Activated CD8-positive, alpha-beta memory T cell treated with anti-CD3 and anti-CD28 coated beads, Interleukin-2, amount 10 ng/mL, durations not matched to agents 7 days and 5 days (primary cell): ENCODE measurements around the gene FUOM. TPM values are rescaled to one million over a fixed set of nuclear protein-coding genes. Genes with fewer than 3 reads are reported as not detected.

Experiments
- ATAC-seq: fragments of 150-1000 bp; cut with Tn5 transposase; one replicate; pipeline ENCODE4 v1.10.0; 2021; ENCODE audit warnings: moderate library complexity
- CTCF ChIA-PET: fragments of 350-600 bp; sonication (Branson Sonifier 250); formaldehyde crosslinking; loops from one replicate; lab custom pipeline; 2021; ENCODE audit warnings: antibody characterized with exemption; lab: Charles Lee
- DNase-seq: peaks from one replicate; pipeline ENCODE4 v3.0.0-alpha.2; 2020
- H3K27ac Mint-ChIP-seq: one replicate; pipeline ENCODE4 v1.8.0; 2021; ENCODE audit warnings: mild to moderate bottlenecking, mixed read lengths
- H3K27me3 Mint-ChIP-seq: one replicate; pipeline ENCODE4 v1.8.0; 2021; ENCODE audit warnings: mixed read lengths
- H3K36me3 Mint-ChIP-seq: one replicate; pipeline ENCODE4 v1.8.0; 2021; ENCODE audit warnings: mild to moderate bottlenecking, mixed read lengths
- H3K4me1 Mint-ChIP-seq: one replicate; pipeline ENCODE4 v1.8.0; 2021; ENCODE audit warnings: mixed read lengths
- H3K4me3 Mint-ChIP-seq: one replicate; pipeline ENCODE4 v1.8.0; 2021; ENCODE audit warnings: mild to moderate bottlenecking, moderate library complexity, mixed read lengths
- H3K9me3 Mint-ChIP-seq: one replicate; pipeline ENCODE4 v1.8.0; 2022; ENCODE audit warnings: low read depth, mixed read lengths
- total RNA-seq, 2 experiments: library from RNA; stranded (reverse); gene quantifications; one replicate each; pipeline ENCODE4 v1.2.3, GENCODE V29; 2021

The FUOM gene
- total RNA-seq, 2 experiments from 2014 or later = 9.1 to 13.1 TPM

DNA sequence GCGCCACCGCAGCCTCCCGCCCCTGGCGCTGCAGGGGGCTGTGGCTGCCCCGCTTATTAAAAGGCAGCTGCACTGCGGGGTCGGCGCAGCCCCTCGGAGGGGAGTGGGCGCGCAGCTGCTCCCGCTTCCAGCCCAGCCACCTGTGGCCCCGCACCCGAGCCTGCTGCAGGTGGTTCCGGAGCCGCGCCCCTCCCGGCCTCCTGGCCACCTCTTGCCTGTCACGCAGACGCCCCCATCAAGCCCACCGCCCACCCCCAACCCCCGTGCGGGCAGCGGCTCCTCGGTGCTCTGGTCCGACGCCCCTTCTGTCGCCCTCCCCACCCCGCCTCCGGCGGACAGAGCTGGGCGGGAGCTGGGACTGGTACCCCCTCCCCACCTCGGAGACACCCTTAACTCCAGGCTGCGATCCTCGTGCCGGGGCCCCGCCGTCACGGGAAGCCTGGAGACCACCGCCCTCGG lies 21.7 kb downstream of the FUOM start:
- Mint-ChIP-seq H3K27ac (no peak overlapping the region), H3K27me3 (peaks cover 36% of the 10 kb centered on the region), H3K36me3 (no peaks in the 10 kb centered on the region), H3K4me3 (no peak overlapping the region), H3K9me3 (no peaks in the 10 kb centered on the region), H3K4me1 (peaks cover 7% of the 10 kb centered on the region)
- CTCF ChIA-PET = interaction anchor here (0.9 to 1.0 kb wide), 2 partner anchors 16 to 28 kb away, joined by 3 to 4 read pairs; no protein-coding TSS in a partner anchor
- ATAC-seq (peak; percentile 6), DNase-seq (no peak)

DNA sequence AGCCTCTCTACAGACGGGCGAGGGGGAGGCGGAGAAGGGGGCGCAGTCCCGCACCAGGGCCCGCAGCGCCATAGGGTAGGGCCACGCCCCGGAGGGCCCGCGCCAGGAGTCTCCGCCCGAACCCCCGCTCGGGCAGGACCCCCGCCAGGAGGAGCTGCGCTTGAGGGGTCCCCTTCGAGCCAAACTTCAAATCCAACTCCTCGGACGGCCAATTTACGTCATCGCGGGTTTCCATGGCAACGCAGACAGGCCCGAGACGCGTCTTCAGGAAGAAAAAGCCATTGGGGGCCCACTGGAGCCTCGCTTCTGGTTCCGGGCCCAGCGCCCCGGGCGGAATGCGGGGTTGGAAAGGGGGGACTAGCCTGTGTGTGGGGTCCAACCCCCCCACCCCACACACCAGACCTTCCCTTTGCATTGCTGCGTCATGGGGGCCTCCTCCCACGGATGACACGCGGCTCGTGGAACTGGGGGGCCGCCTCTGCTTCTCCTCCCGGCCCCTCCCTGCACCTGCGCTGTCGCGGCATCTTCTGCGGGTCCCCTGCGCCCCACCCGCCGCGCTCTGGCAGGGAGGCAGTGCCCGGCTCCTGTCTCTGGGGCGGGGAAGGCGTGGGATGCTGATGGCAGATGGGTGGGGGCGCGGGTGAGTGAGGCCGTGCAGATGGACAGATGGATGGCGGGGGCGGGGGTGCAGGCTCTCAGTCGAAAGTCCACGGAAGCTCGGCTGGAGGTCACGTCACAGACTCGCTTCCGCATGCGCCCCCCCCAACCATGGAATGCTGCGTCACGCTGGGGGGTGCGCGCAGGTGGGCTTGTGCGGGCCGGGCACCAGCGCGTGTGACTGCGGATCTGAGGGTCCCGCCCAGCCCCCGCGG lies 22.3 kb downstream of the FUOM start:
- H3K27me3 Mint-ChIP-seq = peaks cover 41% of the 10 kb centered on the region
- CTCF ChIA-PET = interaction anchor here (1.0 kb wide), 1 partner anchor 16 kb away, joined by 3 read pairs; no protein-coding TSS in a partner anchor
- peak overlapping the region; percentile 45 for H3K4me3 Mint-ChIP-seq
- no peaks in the 10 kb centered on the region for H3K9me3 Mint-ChIP-seq
- peak; percentile 54 for ATAC-seq
- peaks cover 7% of the 10 kb centered on the region for H3K4me1 Mint-ChIP-seq
- no peak overlapping the region for H3K27ac Mint-ChIP-seq
- peak; percentile 86 for DNase-seq
- H3K36me3 Mint-ChIP-seq = no peaks in the 10 kb centered on the region

DNA sequence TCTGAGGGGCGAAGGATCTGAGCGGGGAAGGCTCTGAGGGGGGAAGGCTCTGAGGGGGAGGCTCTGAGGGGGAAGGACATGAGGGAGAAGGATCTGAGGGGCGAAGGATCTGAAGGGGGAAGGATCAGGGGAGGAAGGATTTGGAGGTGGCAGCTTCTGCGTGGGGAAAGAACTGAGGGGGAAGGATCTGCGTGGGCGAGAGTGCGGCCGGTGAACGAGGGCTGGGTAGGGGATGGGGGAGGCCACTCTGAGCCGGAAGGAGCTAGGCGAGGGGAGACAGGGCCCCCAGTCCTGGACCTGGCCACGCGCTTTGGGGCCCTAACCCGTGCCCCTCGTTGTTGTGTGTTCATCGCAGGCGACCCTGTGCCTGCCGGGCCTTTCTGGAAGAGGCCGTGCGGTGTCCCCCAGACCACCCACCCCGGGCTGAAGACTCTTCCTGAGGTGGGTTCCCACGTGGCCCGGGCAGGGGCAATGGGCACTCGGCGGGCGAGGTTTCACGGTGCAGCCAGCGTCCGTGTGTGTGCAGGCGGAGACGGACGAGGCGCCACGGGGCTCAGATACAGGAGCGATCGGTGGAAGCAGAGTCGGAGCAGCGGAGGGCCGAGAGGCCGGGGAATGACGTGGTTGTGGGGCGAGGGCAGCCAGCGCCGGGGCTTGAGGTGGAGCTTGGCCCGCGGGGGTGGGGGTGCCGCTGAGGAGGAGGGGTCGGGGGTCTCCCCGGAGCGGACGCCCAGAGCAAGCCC lies 23.1 kb downstream of the FUOM start:
- H3K27ac Mint-ChIP-seq = no peak overlapping the region
- DNase-seq (no peak), ATAC-seq (peak; percentile 56)
- no peaks in the 10 kb centered on the region for H3K36me3 Mint-ChIP-seq
- CTCF ChIA-PET = no interaction called here
- H3K4me3 Mint-ChIP-seq = no peak overlapping the region
- H3K4me1 Mint-ChIP-seq = peaks cover 7% of the 10 kb centered on the region
- H3K27me3 Mint-ChIP-seq = peaks cover 45% of the 10 kb centered on the region
- H3K9me3 Mint-ChIP-seq = no peaks in the 10 kb centered on the region

- no peak overlapping the region for H3K4me3 Mint-ChIP-seq
- peaks cover 60% of the 10 kb centered on the region for H3K27me3 Mint-ChIP-seq
- no peaks in the 10 kb centered on the region for H3K9me3 Mint-ChIP-seq
- CTCF ChIA-PET = no interaction called here
- no peaks in the 10 kb centered on the region for H3K36me3 Mint-ChIP-seq
- H3K27ac Mint-ChIP-seq = no peak overlapping the region
- H3K4me1 Mint-ChIP-seq = peaks cover 7% of the 10 kb centered on the region
- no peak for ATAC-seq
- no peak for DNase-seq
Measured at GRCh38 chr10:133332936-133333699, 24.7 kb downstream of the FUOM start.

DNA sequence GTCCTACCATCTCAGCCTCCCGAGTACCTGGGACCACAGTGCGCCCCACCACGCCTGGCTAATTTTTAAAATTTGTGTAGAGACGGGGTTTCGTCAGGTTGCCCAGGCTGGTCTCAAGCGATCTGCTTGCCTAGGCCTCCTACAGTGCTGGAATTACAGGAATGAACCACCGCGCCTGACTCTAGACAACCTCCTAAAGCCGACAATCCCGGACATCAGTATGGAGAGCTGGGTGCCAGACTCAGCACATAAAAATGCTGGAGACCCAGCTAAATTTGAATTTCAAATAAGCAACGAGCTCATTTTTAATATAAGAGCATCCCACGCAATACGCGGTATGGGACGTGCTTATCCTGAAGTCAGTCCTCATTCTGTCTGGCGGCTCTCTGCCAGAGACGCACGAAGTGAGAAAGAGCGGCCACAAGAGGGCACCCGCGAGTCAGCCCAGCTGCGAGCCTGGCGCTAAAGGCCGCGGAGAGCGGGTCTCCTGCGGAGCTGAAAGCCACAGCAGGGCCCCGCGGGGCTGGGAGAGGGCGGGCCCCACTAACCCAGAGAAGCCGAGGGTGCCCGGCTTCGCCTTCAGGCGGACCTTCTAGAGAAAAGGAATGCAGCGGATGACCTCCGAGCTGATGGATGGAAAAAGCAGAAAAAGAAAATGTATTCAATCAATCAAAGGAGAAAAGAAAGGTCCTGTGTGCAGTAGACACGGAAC lies 28.2 kb downstream of the FUOM start:
- Mint-ChIP-seq H3K36me3 (no peaks in the 10 kb centered on the region), H3K4me1 (peaks cover 4% of the 10 kb centered on the region), H3K27me3 (peaks cover 74% of the 10 kb centered on the region), H3K9me3 (no peaks in the 10 kb centered on the region), H3K27ac (no peak overlapping the region), H3K4me3 (no peak overlapping the region)
- CTCF ChIA-PET = interaction anchor here (0.6 to 4.0 kb wide), 41 partner anchors 9 to 367 kb away, joined by 3 to 30 read pairs (median 4); partner anchors contain the start of genes ECHS1, FUOM, PAOX and PRAP1
- DNase-seq = peak; percentile 87
- ATAC-seq = peak; percentile 92

DNA sequence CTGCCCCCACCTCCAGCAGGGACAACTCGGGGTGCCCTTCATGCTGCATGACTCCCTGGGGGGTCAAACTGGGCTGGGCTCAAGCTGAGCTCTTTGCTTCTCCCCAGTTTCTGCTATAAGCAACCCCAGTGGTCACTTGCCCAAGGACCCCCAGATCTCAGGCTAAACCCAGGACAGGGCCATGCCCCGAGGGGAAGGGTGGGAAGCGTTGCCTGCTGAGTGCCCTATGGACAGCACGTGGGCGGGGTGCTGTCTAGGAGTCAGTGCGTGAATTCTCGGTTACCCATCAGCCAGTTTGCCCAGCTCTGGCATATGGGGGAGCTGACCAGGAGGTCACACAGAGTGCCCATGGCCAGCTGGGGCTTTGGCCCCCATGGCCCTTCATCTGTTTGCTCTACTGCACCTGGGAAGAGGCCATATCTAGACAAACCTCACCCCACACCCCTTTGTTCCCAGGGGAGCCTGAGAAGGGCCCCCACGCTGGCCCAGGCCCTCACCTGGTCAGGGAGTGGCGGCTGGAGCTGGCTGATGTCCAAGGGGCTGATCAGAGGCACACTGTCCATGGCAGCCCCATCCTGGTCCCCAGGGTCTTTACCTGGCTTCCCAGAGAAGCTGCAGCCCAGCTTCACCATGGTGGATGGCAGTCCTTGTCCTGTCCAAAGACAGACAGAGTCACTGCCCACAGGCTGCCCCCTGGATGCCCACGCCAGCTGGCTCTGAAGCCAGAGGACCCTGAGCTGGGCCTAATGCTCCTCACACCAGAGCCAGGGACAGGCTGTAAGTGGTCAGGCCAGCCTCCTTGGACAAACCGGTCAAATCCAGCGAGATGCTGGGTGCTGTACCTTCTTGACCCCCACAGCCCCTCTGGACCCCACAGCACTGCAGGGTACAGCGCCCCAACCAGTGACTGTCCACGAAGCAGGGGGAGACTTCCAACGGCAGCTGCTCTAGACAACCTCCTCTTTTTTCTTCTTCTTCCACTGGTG lies 29.2 kb downstream of the FUOM start:
- Mint-ChIP-seq H3K27ac (no peak overlapping the region), H3K27me3 (peaks cover 71% of the 10 kb centered on the region), H3K4me3 (no peak overlapping the region), H3K36me3 (no peaks in the 10 kb centered on the region), H3K4me1 (peaks cover 4% of the 10 kb centered on the region), H3K9me3 (no peaks in the 10 kb centered on the region)
- DNase-seq (no peak), ATAC-seq (no peak)
- CTCF ChIA-PET = interaction anchor here (0.7 to 4.0 kb wide), 37 partner anchors 8 to 1426 kb away, joined by 3 to 30 read pairs (median 5); partner anchors contain the start of genes ECHS1, FUOM, PAOX and PRAP1

- peaks cover 66% of the 10 kb centered on the region for H3K27me3 Mint-ChIP-seq
- CTCF ChIA-PET = interaction anchor here (1.0 to 4.0 kb wide), 7 partner anchors 9 to 191 kb away, joined by 3 to 18 read pairs (median 6); partner anchors contain the start of gene PRAP1
Measured at GRCh38 chr10:133327651-133328357, 30.0 kb downstream of the FUOM start.

DNA sequence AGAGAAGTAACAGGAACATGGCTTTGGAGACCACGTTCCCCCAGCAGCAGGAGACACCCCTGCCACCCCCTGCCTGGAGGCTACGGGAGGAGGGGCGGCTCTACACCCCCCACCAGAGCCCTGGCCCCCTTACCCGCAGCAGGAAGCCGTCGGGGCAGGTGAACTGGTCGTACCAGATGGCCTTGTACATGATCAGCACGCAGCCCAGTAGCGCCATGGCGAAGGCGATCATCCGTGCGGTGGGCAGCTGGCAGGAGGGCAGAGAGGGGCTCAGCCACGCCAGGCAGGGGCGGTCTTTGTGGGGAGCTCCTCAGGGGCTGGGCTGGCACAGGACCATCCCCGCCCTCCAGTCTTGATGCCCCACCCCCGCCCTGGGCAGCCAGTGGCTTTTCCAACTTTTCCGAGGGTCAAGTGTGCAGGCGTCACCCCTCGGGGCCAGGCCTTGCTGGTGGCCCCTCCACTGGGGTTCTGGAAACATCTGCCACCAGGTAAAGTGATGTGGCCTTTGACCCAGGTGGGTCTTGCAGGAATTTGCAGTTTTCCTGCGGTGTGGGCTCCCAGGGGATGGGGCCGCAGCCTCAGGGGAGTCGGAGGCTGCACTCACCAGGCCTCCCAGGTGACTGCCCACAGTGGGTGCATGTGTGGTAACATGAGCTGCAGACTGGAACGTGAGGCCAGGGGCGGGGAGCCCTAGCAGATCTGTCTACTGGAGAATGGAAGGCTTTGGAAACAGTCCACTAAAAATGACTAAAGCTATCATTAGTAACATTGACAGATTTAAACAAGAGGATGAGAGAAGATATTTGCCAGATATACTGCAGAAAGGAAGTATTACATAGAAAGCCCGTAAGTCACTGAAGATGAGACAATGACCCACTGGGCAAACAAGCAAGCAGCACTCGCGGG lies 30.8 kb downstream of the FUOM start:
- CTCF ChIA-PET = interaction anchor here (1.5 to 4.0 kb wide), 3 partner anchors 8 to 192 kb away, joined by 3 to 18 read pairs (median 3); no protein-coding TSS in a partner anchor
- DNase-seq (no peak), ATAC-seq (no peak)
- Mint-ChIP-seq H3K36me3 (no peaks in the 10 kb centered on the region), H3K4me1 (peaks cover 4% of the 10 kb centered on the region), H3K4me3 (no peak overlapping the region), H3K27ac (no peak overlapping the region), H3K9me3 (no peaks in the 10 kb centered on the region), H3K27me3 (peaks cover 57% of the 10 kb centered on the region)

More at GRCh38 chr10:133327651-133328357, 30.0 kb downstream of the FUOM start:
- no peak for DNase-seq
- Mint-ChIP-seq H3K36me3 (no peaks in the 10 kb centered on the region), H3K27ac (no peak overlapping the region), H3K4me3 (no peak overlapping the region), H3K4me1 (peaks cover 4% of the 10 kb centered on the region), H3K9me3 (no peaks in the 10 kb centered on the region)
- ATAC-seq = no peak

DNA sequence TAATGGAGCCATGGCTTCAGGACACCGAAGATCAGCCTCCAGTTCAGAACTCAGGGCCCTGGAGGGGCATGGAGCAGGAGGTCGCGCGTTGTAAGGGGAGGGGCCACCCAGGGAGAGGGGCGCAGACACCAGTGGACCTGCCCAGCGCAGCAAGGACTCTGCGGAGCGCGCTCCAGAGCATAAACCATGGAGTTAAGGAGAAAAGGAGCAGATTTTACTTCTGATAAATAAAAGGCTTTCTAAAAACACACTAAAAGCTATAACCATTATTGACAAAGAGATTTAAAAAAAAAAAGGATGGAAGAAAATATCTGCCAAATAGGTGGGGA lies 31.6 kb downstream of the FUOM start:
- H3K4me3 Mint-ChIP-seq = no peak overlapping the region
- H3K36me3 Mint-ChIP-seq = no peaks in the 10 kb centered on the region
- H3K27ac Mint-ChIP-seq = no peak overlapping the region
- CTCF ChIA-PET = no interaction called here
- H3K9me3 Mint-ChIP-seq = no peaks in the 10 kb centered on the region
- DNase-seq = no peak
- peaks cover 50% of the 10 kb centered on the region for H3K27me3 Mint-ChIP-seq
- no peak for ATAC-seq
- H3K4me1 Mint-ChIP-seq = peaks cover 4% of the 10 kb centered on the region

DNA sequence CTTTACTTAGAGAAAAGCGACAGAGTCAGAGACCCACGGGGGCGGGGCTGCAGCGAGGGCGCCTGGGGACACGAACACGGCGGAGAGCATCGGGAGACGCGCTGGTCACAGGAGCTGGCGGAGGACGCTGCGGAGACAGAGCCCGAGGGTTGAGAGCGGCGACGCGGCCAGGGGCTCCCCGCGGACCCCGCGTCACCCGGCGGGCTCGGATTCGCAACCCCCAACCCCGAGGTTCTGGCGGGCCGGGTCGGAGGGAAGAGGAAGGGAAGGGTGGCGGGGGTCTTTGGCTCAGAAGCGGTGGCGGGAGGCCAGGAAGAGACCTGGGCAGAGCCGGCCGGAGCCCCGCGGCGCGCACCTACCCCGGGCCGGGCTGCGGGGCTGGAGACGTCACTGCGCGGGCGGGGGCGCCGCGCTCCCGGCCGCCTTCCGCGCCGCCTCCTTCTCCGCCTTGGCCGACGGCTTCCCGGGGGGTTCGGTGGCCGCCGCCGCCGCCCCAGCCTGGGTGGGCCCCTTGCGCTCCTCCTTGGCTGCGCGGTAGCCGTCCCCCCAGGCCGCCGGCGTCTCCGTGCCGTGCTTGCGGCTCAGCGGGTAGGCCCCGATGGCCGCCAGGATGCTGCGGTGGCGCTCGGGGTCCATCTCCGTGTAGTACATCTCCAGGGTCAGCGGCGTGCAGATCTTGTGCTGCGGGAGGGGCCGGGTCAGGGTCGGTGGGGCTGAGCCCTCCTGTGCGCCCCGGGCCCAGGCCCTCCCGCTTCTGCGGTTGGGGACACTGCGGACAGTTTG lies 32.2 kb downstream of the FUOM start:
- Mint-ChIP-seq H3K27ac (no peak overlapping the region), H3K27me3 (peaks cover 44% of the 10 kb centered on the region), H3K4me1 (peaks cover 4% of the 10 kb centered on the region), H3K4me3 (no peak overlapping the region), H3K36me3 (no peaks in the 10 kb centered on the region), H3K9me3 (no peaks in the 10 kb centered on the region)
- CTCF ChIA-PET = no interaction called here
- no peak for ATAC-seq
- DNase-seq = no peak
